ENCODE results near the gene APOL2. TPM values are rescaled to one million over a fixed set of nuclear protein-coding genes. Genes with fewer than 3 reads are reported as not detected.

APOL2 gene, protein sequence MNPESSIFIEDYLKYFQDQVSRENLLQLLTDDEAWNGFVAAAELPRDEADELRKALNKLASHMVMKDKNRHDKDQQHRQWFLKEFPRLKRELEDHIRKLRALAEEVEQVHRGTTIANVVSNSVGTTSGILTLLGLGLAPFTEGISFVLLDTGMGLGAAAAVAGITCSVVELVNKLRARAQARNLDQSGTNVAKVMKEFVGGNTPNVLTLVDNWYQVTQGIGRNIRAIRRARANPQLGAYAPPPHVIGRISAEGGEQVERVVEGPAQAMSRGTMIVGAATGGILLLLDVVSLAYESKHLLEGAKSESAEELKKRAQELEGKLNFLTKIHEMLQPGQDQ
- 11.3 and 15.9 TPM in 2 replicates for total RNA-seq (2014; rRNA removed; shearing (Covaris generic); ENCODE audit: low replicate concordance)

DNA sequence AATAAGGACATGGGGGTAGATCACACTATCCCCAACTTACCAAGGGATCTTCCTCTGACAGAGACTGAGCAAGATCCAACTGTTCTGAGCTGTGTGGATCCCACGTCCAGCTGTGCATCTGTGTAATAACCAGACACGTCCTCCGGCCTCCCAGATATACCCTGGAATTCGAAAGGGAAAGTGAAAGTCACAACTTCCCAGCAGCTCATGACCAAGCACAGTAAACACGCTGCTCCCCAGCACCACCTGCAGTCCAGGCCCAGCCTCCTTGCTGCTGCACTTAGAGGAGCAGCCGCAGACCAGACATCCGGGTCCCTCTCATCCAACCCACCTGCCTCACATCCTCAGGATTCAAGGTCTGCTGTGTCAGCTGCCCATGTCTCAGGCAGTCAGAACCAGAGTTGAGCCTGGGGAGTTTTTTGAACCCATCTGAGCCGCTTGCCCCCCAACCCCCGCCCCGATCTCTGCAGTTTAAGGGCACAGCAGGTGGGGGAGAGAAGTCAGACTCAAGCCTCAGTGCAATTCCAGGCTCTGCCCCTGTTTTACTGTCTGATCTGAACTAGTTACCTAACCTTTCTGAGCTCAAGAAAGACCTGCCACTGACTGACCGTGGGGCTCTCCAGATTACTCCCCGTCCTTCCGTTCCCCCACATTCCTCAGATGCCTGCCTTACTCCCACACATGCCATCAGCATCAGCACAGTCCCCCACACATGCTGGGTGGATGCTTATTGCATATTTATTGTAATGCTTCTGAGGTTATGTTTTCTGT, at the start of gene APOL2:
TSS of gene APOL2 (minus strand) at position 127 of the 771 bp plus-strand sequence. CDS start 6,365 bp downstream, outside the sequence.
- H3K9me3 ChIP-seq (ENCODE audit: low read length) = no peaks in the 10 kb centered on the region
- peaks cover 32% of the 10 kb centered on the region for H3K79me2 ChIP-seq (ENCODE audit: low read length)

DNA sequence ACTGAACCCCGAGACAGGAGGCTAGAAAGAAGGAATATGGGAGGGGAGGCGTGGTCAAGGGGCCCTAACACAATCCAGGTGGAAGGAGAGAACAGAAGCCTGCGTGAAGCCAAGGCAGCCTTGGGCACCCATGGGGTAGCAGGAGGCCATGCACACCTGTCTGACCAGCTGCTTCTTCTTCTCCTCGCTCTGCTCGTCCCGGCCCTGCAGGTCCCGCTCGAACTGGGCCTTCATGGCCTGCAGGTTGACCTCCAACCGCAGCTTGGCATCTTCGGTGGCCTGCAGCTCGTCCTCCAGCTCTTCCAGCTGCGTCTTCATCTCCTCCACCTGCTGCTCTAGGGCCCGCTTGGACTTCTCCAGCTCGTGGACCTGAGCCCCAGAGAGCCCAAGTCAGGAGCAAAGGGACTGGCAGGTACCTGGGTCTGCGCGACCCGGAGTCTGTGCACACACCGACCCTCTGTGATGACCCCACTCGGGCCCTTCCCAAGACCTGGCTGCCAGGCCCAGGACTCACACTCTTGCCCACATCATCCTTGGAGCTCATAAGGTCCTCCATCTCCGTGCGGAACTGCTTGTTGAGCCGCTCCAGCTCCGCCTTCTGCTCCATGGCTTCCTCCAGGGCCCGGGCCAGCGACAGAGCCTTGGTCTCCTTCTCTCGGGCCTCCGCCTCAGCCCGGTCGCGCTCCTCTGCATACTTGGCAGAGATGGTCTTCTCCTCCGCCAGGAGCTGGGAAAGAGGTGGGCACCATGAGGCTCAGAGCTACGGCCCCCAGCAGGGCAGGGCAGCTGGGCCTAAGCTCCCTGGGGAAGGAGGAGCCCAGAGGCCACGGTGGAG, 49.5 kb upstream of the APOL2 start:
- Histone ChIP-seq H3K27ac (ENCODE audit: low read length) (no peak overlapping the region), H3K4me1 (ENCODE audit: low read length) (no peaks in the 10 kb centered on the region), H3K9me2 (replicated peaks; ENCODE audit: insufficient read depth, low read length) (no peaks in the 10 kb centered on the region), H3K36me3 (ENCODE audit: insufficient read depth, low read length) (peaks cover 16% of the 10 kb centered on the region), H2AFZ (ENCODE audit: low read length) (no peak overlapping the region), H4K20me1 (ENCODE audit: insufficient read depth, low read depth, low read length) (peaks cover 4% of the 10 kb centered on the region; the same call in 1 of the 2 replicates), H3K9me3 (ENCODE audit: low read length) (no peaks in the 10 kb centered on the region), H3K4me2 (ENCODE audit: low read depth, low read length, poor library complexity, severe bottlenecking) (no peak overlapping the region), H3K4me3 (ENCODE audit: low read length) (no peak overlapping the region), H3K9ac (ENCODE audit: low read length) (no peak overlapping the region), H3K27me3 (ENCODE audit: low read length) (no peaks in the 10 kb centered on the region), H3K79me2 (ENCODE audit: low read length) (no peaks in the 10 kb centered on the region)
- no peak for DNase-seq

More for the DNA sequence above, at the start of gene APOL2:
- H3K9ac ChIP-seq (ENCODE audit: low read length) = peak within 1 kb of the TSS; percentile 80
- no peaks in the 10 kb centered on the region; the same call in 1 of the 2 replicates for H3K27me3 ChIP-seq (ENCODE audit: low read length)
- H3K4me2 ChIP-seq (ENCODE audit: low read depth, low read length, poor library complexity, severe bottlenecking) = peak within 1 kb of the TSS; percentile 96
- H3K36me3 ChIP-seq (ENCODE audit: insufficient read depth, low read length) = 0 out of 2 replicates have a peak, but pooled peaks cover 6% of the 10 kb centered on the region
- peak; percentile 92 for DNase-seq
- no peak within 1 kb of the TSS for H3K27ac ChIP-seq (ENCODE audit: low read length)
- peak within 1 kb of the TSS; percentile 94 for H2AFZ ChIP-seq (ENCODE audit: low read length)
- no peaks in the 10 kb centered on the region for H3K9me2 ChIP-seq (replicated peaks; ENCODE audit: insufficient read depth, low read length)
- H3K4me3 ChIP-seq (ENCODE audit: low read length) = peak within 1 kb of the TSS; percentile 86
- H3K4me1 ChIP-seq (ENCODE audit: low read length) = peaks cover 19% of the 10 kb centered on the region
- H4K20me1 ChIP-seq (ENCODE audit: insufficient read depth, low read depth, low read length) = no peaks in the 10 kb centered on the region

DNA sequence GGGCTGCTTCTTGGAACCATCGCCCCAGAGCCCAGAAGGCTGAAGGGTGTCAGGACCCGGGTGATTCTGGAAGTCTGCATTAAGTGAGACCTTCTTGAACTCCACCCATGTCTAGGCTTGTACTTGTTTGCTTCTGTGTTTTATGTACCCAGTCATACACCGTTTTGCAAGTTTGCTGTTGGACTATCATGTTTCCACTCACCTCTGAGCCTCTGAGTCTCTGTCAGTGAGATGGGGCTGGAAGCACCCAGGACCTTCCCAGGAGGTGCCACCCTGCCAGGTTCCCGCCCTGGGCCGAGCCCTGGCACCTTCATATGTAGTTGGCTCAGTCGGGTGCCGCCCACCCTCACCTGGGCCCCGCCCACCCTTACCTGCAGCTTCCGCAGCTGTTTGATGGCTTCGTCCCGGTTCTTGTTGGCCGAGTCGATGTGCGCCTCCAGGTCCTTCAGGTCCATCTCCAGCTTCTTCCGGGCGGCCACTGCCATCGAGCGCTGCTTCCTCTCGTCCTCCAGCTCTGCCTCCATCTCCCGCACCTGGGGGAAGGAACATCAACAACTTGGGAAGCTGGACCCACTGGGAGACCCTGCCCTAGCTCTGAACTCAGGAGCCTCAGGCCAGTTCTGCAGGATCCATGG, 48.7 kb upstream of the APOL2 start:
- Histone ChIP-seq H4K20me1 (ENCODE audit: insufficient read depth, low read depth, low read length) (peaks cover 4% of the 10 kb centered on the region; the same call in 1 of the 2 replicates), H3K4me1 (ENCODE audit: low read length) (no peaks in the 10 kb centered on the region), H3K9me3 (ENCODE audit: low read length) (no peaks in the 10 kb centered on the region), H3K4me3 (ENCODE audit: low read length) (no peak overlapping the region), H3K79me2 (ENCODE audit: low read length) (no peaks in the 10 kb centered on the region), H3K27me3 (ENCODE audit: low read length) (no peaks in the 10 kb centered on the region), H3K27ac (ENCODE audit: low read length) (no peak overlapping the region), H2AFZ (ENCODE audit: low read length) (no peak overlapping the region), H3K9me2 (replicated peaks; ENCODE audit: insufficient read depth, low read length) (no peaks in the 10 kb centered on the region), H3K36me3 (ENCODE audit: insufficient read depth, low read length) (peaks cover 19% of the 10 kb centered on the region), H3K9ac (ENCODE audit: low read length) (no peak overlapping the region), H3K4me2 (ENCODE audit: low read depth, low read length, poor library complexity, severe bottlenecking) (no peak overlapping the region)
- DNase-seq = no peak

DNA sequence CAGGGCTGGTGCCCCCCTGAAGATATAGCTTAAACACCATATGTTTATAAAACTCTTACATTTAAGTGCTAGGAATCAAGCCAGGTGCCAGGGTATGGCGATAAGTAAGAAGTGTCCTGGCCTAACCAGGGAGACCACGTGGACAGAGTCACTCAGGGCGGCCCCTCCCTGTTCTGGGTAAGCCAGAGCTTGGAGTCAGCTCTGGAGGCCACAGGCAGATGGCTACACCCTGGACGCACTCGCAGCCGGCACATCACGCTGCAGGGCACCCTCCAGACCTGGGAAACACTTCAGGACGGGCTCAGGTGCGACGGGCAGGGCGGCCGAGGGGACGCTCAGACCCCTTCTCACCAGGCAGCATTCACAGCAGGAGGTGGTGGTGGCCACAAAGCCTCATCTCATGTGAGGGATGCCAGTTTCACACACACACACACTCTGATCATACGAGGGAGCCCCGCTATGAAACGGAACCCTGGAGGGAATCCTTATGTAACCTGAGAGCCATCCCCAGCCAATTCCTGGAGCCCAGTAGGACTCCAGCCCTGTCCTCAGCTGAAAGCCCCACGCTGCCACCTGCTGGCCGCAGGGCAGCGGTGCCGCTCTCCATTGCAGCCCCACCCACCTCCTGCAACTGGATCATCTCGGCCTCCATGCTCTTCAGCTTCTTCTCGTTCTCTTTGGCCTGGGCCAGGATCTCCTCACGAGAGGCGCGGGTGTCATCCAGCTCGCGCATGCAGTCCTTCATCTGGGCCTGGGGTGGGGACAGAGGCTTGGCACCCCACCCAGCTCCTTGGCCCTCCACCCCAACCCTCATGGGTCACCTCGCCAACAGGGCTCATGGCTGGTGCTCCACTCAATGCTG, 47.0 kb upstream of the APOL2 start:
- H3K4me2 ChIP-seq (ENCODE audit: low read depth, low read length, poor library complexity, severe bottlenecking) = no peak overlapping the region
- H3K9ac ChIP-seq (ENCODE audit: low read length) = no peak overlapping the region
- peaks cover 4% of the 10 kb centered on the region; the same call in 1 of the 2 replicates for H4K20me1 ChIP-seq (ENCODE audit: insufficient read depth, low read depth, low read length)
- no peaks in the 10 kb centered on the region for H3K4me1 ChIP-seq (ENCODE audit: low read length)
- no peaks in the 10 kb centered on the region for H3K9me2 ChIP-seq (replicated peaks; ENCODE audit: insufficient read depth, low read length)
- H3K36me3 ChIP-seq (ENCODE audit: insufficient read depth, low read length) = peaks cover 14% of the 10 kb centered on the region
- peak; percentile 87 for DNase-seq
- no peak overlapping the region for H3K27ac ChIP-seq (ENCODE audit: low read length)
- no peaks in the 10 kb centered on the region for H3K9me3 ChIP-seq (ENCODE audit: low read length)
- no peaks in the 10 kb centered on the region for H3K79me2 ChIP-seq (ENCODE audit: low read length)
- H2AFZ ChIP-seq (ENCODE audit: low read length) = no peak overlapping the region
- H3K4me3 ChIP-seq (ENCODE audit: low read length) = no peak overlapping the region
- no peaks in the 10 kb centered on the region for H3K27me3 ChIP-seq (ENCODE audit: low read length)

DNA sequence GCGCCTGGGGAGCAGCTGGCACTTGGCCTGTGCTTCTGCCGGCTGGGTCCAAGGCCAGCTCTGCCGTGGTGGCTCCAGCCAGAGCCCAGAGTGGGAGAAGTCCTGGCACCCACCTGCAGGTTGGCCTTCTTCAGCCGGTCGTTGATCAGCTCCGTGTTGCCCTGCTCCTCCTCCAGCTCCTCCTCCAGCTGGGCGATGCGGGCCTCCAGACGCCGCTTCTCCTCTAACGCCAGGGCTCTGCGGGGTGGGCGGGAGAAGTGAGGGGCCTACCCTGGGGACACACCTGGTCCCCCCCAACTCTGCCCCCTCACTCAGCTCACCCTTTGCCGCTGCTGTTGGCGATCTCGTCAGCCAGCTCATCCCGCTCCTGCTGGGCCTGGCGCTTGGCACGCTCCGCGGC, 46.2 kb upstream of the APOL2 start:
- H3K9me2 ChIP-seq (replicated peaks; ENCODE audit: insufficient read depth, low read length) = no peaks in the 10 kb centered on the region
- H3K4me2 ChIP-seq (ENCODE audit: low read depth, low read length, poor library complexity, severe bottlenecking) = no peak overlapping the region
- H3K4me1 ChIP-seq (ENCODE audit: low read length) = no peaks in the 10 kb centered on the region
- no peak overlapping the region for H3K4me3 ChIP-seq (ENCODE audit: low read length)
- H4K20me1 ChIP-seq (ENCODE audit: insufficient read depth, low read depth, low read length) = peaks cover 4% of the 10 kb centered on the region; the same call in 1 of the 2 replicates
- peaks cover 14% of the 10 kb centered on the region for H3K36me3 ChIP-seq (ENCODE audit: insufficient read depth, low read length)
- no peaks in the 10 kb centered on the region for H3K9me3 ChIP-seq (ENCODE audit: low read length)
- H2AFZ ChIP-seq (ENCODE audit: low read length) = no peak overlapping the region
- no peak overlapping the region for H3K9ac ChIP-seq (ENCODE audit: low read length)
- no peaks in the 10 kb centered on the region for H3K79me2 ChIP-seq (ENCODE audit: low read length)
- H3K27me3 ChIP-seq (ENCODE audit: low read length) = no peaks in the 10 kb centered on the region
- no peak for DNase-seq
- H3K27ac ChIP-seq (ENCODE audit: low read length) = no peak overlapping the region

DNA sequence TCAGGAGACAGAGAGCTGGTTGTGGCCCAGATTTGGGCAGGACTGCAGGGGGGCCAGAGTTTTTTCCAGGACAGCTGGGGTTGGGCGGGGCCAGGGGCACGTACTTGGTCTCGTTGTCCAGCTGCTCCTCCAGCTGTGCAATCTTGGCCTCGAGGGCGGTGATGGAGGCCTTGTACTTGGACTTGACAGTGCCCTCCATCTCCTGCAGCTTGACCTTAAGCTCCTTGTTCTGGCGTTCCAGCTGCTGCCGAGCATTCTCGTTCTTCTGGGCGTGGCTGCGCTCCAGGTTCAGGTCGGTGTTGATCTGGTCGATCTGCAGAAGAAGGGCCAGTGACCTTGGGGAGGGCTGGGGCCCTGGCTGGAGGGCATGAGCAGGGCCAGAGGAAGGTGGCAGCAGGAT, 45.7 kb upstream of the APOL2 start:
- H2AFZ ChIP-seq (ENCODE audit: low read length) = no peak overlapping the region
- H4K20me1 ChIP-seq (ENCODE audit: insufficient read depth, low read depth, low read length) = peaks cover 4% of the 10 kb centered on the region; the same call in 1 of the 2 replicates
- H3K36me3 ChIP-seq (ENCODE audit: insufficient read depth, low read length) = peaks cover 14% of the 10 kb centered on the region
- no peaks in the 10 kb centered on the region for H3K27me3 ChIP-seq (ENCODE audit: low read length)
- H3K4me1 ChIP-seq (ENCODE audit: low read length) = no peaks in the 10 kb centered on the region
- no peak overlapping the region for H3K27ac ChIP-seq (ENCODE audit: low read length)
- H3K9me2 ChIP-seq (replicated peaks; ENCODE audit: insufficient read depth, low read length) = no peaks in the 10 kb centered on the region
- H3K79me2 ChIP-seq (ENCODE audit: low read length) = no peaks in the 10 kb centered on the region
- no peak overlapping the region for H3K4me3 ChIP-seq (ENCODE audit: low read length)
- no peak for DNase-seq
- H3K9me3 ChIP-seq (ENCODE audit: low read length) = no peaks in the 10 kb centered on the region
- H3K9ac ChIP-seq (ENCODE audit: low read length) = no peak overlapping the region
- H3K4me2 ChIP-seq (ENCODE audit: low read depth, low read length, poor library complexity, severe bottlenecking) = no peak overlapping the region

DNA sequence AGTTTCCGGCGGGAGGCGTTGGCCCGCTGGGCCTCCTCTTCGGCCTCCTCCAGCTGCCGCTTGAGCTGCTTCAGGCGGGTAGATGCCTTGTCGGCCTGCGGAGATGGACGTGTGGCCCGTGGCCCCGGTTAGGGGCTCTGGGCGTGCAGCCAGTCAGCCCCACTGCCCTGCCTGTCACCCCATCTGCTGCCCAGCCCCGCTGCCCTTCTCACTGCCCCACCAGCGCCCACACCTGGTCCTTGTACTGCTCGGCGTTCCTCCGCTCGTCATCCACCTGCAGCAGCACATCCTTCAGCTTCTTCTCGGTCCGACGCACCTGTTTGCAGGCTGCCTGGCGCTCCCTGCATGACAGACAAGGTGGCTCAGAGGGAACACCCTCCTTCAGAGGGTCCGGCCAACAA, 44.8 kb upstream of the APOL2 start:
- no peaks in the 10 kb centered on the region for H3K27me3 ChIP-seq (ENCODE audit: low read length)
- H2AFZ ChIP-seq (ENCODE audit: low read length) = no peak overlapping the region
- no peaks in the 10 kb centered on the region for H3K9me3 ChIP-seq (ENCODE audit: low read length)
- no peaks in the 10 kb centered on the region for H3K79me2 ChIP-seq (ENCODE audit: low read length)
- no peaks in the 10 kb centered on the region for H3K4me1 ChIP-seq (ENCODE audit: low read length)
- H3K9me2 ChIP-seq (replicated peaks; ENCODE audit: insufficient read depth, low read length) = no peaks in the 10 kb centered on the region
- peaks cover 4% of the 10 kb centered on the region; the same call in 1 of the 2 replicates for H4K20me1 ChIP-seq (ENCODE audit: insufficient read depth, low read depth, low read length)
- H3K4me3 ChIP-seq (ENCODE audit: low read length) = no peak overlapping the region
- H3K9ac ChIP-seq (ENCODE audit: low read length) = no peak overlapping the region
- H3K4me2 ChIP-seq (ENCODE audit: low read depth, low read length, poor library complexity, severe bottlenecking) = no peak overlapping the region
- peaks cover 14% of the 10 kb centered on the region for H3K36me3 ChIP-seq (ENCODE audit: insufficient read depth, low read length)
- DNase-seq = no peak
- H3K27ac ChIP-seq (ENCODE audit: low read length) = no peak overlapping the region

Data from Karpas-422 (cell line).